ENCODE data around the gene NRP2.

DNA sequence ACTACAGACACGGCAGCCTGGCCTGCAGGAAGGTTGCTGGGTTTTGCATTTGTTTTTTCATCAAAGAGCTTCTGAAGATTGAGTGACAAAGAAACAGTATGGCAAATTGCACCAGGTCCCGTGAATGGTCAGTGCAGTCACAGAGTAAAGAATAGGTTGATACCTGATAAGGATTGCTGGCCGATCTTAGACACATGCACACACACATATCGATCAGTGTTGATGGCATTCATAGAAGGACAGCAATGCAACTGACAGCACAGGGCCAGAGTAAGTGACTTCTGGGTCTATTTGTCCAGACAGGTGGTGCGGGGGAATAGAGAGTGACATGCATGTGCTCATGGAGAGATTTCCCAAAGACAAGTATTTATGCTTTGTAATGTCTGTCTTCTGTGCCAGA, 42.8 kb downstream of the NRP2 start:
- TF ChIP-seq GATA2 (IDR thresholded peaks at IDR 0.05; ENCODE audit: low read depth, low read length): no peak
- TF ChIP-seq GATA3 (IDR thresholded peaks at IDR 0.05; ENCODE audit: low read depth, low read length): no peak
